GOT3 (cell line): ENCODE measurements around the gene ALG5.

Experiments used
- DNase-seq: peaks from one replicate; lab custom pipeline; 2025; ENCODE audit warnings: mixed read lengths; lab: John Stamatoyannopoulos, UW

The ALG5 gene

GRCh38 chr13:36915896-36916640, 83.1 kb downstream of the ALG5 start:
- DNase-seq: no peak

- no peak for DNase-seq
Observed at GRCh38 chr13:36915106-36915505, 84.0 kb downstream of the ALG5 start.

GRCh38 chr13:36914648-36915047, 84.5 kb downstream of the ALG5 start:
- no peak for DNase-seq

GRCh38 chr13:36913463-36913862, 85.7 kb downstream of the ALG5 start:
- DNase-seq: no peak

GRCh38 chr13:36912973-36913372, 86.2 kb downstream of the ALG5 start:
- no peak for DNase-seq

- DNase-seq: no peak
Observed at GRCh38 chr13:36912369-36912768, 86.8 kb downstream of the ALG5 start.

GRCh38 chr13:36910545-36910944, 88.6 kb downstream of the ALG5 start:
- DNase-seq: no peak

- no peak for DNase-seq
Observed at GRCh38 chr13:36907821-36908220, 91.3 kb downstream of the ALG5 start.

- no peak for DNase-seq
Observed at GRCh38 chr13:36907266-36907665, 91.9 kb downstream of the ALG5 start.

GRCh38 chr13:36905944-36906343, 93.2 kb downstream of the ALG5 start:
- no peak for DNase-seq

GRCh38 chr13:36903925-36904595, 95.1 kb downstream of the ALG5 start:
- no peak for DNase-seq
